Activated T-cell treated with anti-CD3 and anti-CD28 coated beads for 24 hours (primary cell): ENCODE data around the gene SCIN.

Source experiments
- DNase-seq: peaks from one replicate; pipeline ENCODE4 v3.0.0-alpha.2; 2020; ENCODE audit warnings: low read depth

The SCIN gene

GRCh38 chr7:12569673-12570072, 847 bp upstream of the SCIN start:
- DNase-seq: no peak

- DNase-seq: no peak
These were observed 369 bp upstream of the SCIN start for GRCh38 chr7:12570168-12570533.

GRCh38 chr7:12571691-12572090, 1.2 kb downstream of the SCIN start:
- DNase-seq: no peak

GRCh38 chr7:12572941-12573575, 2.5 kb downstream of the SCIN start:
- no peak for DNase-seq

- DNase-seq: no peak
These were observed 3.4 kb downstream of the SCIN start for GRCh38 chr7:12573885-12574284.

GRCh38 chr7:12578930-12579640, 8.6 kb downstream of the SCIN start:
- no peak for DNase-seq

GRCh38 chr7:12581897-12582296, 11.4 kb downstream of the SCIN start:
- DNase-seq: no peak

GRCh38 chr7:12582362-12582761, 11.8 kb downstream of the SCIN start:
- DNase-seq: no peak

GRCh38 chr7:12583176-12583575, 12.7 kb downstream of the SCIN start:
- DNase-seq: no peak

GRCh38 chr7:12583922-12584321, 13.4 kb downstream of the SCIN start:
- no peak for DNase-seq

GRCh38 chr7:12584930-12585329, 14.4 kb downstream of the SCIN start:
- DNase-seq: no peak

- DNase-seq: no peak
These were observed 15.8 kb downstream of the SCIN start for GRCh38 chr7:12586271-12586670.

GRCh38 chr7:12588259-12588904, 17.9 kb downstream of the SCIN start:
- no peak for DNase-seq

GRCh38 chr7:12590559-12590958, 20.0 kb downstream of the SCIN start:
- DNase-seq: no peak

GRCh38 chr7:12594122-12594897, 23.8 kb downstream of the SCIN start:
- DNase-seq: no peak

GRCh38 chr7:12595148-12595547, 24.6 kb downstream of the SCIN start:
- no peak for DNase-seq

GRCh38 chr7:12596225-12596790, 25.8 kb downstream of the SCIN start:
- DNase-seq: no peak

GRCh38 chr7:12601302-12601869, 30.9 kb downstream of the SCIN start:
- DNase-seq: no peak

GRCh38 chr7:12607134-12607533, 36.6 kb downstream of the SCIN start:
- no peak for DNase-seq

- no peak for DNase-seq
These were observed 39.0 kb downstream of the SCIN start for GRCh38 chr7:12609561-12609960.

- DNase-seq: no peak
These were observed 40.4 kb downstream of the SCIN start for GRCh38 chr7:12610899-12611298.

GRCh38 chr7:12612622-12613021, 42.1 kb downstream of the SCIN start:
- DNase-seq: no peak
